22Rv1 (cell line): ENCODE measurements around the gene IGSF21.

ENCODE experiments used
- CTCF ChIP-seq: fragments of 450-650 bp; IDR thresholded peaks from 2 replicates; pipeline ENCODE4 v1.5.1; 2017; ENCODE audit warnings: mild to moderate bottlenecking
- ZFX ChIP-seq: fragments of 450-650 bp; IDR thresholded peaks from 2 replicates; pipeline ENCODE4 v1.6.1; 2017; ENCODE audit warnings: antibody characterized with exemption, borderline replicate concordance

GRCh38 chr1:18188820-18189517 lies 81.4 kb downstream of the IGSF21 start:
- TF ChIP-seq CTCF, result no peak
- no peak for TF ChIP-seq ZFX
